DLD1 (cell line): ENCODE measurements around the gene DLEU7.

ENCODE experiments used
- in situ Hi-C: cut with HindIII; loops from 2 replicates; pipeline ENCODE4 v1.10.0; 2017; ENCODE audit warnings: low sequenced_read_pairs

DLEU7 gene

DNA sequence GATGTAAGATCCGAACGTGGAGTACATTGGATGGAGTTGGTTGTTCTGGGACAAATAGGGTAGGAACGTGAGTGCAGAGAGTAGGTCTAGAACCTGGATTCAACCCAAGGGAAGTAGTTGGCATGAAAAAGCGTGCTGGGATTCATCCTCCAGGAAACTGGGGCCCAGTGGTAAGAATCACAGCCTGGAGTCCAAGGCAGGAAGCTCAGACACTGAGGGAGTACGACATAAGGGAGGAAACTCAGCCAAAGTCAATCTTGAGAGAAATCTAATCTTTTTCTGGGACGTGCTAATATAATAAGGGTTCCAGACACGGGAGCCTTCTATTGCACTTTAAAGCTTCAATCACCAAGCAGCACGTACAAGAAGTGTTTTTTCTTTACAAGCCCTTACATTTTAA lies 46.4 kb downstream of the DLEU7 start:
- in situ Hi-C loops = loop anchor here (25.0 kb wide), 1 partner anchor 810 kb away; the partner anchor contains the start of gene TRIM13

GRCh38 chr13:50796463-50796862 lies 47.0 kb downstream of the DLEU7 start:
- in situ Hi-C loops = loop anchor here (25.0 kb wide), 1 partner anchor 809 kb away; the partner anchor contains the start of gene TRIM13

GRCh38 chr13:50794226-50794625 lies 49.3 kb downstream of the DLEU7 start:
- in situ Hi-C loops = loop anchor here (25.0 kb wide), 1 partner anchor 807 kb away; the partner anchor contains the start of gene TRIM13

DNA sequence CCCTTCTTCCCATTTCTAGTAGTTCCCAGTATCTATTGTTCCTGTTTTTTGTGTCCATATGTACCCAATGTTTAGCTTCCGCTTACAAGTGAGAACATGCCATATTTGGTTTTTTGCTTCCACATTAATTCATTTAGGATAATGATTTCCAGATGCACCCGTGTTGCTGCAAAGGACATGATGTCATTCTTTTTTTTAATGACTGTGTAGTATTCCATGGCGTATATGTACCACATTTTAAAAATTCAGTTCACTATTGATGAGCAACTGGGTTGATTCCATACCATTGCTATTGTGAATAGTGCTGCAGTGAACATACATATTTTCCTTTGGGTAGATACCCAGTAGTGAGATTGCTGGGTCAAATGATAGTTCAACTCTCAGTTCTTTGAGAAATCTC lies 50.5 kb downstream of the DLEU7 start:
- in situ Hi-C loops = loop anchor here (25.0 kb wide), 1 partner anchor 806 kb away; the partner anchor contains the start of gene TRIM13

DNA sequence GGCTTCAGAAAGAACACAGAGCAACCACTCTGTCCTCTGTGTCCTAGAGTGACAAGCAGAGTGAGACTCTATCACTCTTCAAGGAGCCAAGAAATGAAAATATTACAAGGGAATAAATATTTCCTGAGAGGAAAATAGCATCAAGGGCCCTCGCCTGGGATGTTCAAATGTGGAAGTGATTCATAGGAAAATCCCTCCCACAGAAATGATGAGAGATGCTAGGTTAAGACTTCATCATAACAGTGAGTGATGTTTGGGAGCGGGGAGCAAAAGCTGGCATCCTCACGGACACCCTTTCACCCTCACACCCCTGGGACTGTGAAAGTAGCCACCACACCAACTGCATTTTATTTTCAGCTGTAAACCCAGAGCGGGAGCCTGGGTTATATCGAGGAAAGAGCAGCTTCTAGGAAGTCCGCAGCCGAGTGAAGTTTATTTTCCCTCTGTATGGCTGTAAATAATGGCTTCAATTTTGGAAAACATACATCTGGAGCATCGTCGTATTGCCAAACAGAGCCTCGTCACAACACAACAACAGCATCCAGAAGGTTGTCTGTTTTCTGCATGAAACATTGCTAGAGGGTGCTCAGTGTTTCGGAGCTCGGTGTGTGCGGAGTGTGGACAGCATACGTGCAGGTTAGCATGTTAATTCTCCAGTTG lies 54.8 kb downstream of the DLEU7 start:
- in situ Hi-C loops = loop anchor here (25.0 kb wide), 1 partner anchor 801 kb away; the partner anchor contains the start of gene TRIM13

- in situ Hi-C loops = loop anchor here (25.0 kb wide), 1 partner anchor 800 kb away; the partner anchor contains the start of gene TRIM13
Measured at GRCh38 chr13:50787316-50788195, 55.9 kb downstream of the DLEU7 start.

GRCh38 chr13:50783717-50784290 lies 59.7 kb downstream of the DLEU7 start:
- in situ Hi-C loops = loop anchor here (25.0 kb wide), 1 partner anchor 797 kb away; the partner anchor contains the start of gene TRIM13

DNA sequence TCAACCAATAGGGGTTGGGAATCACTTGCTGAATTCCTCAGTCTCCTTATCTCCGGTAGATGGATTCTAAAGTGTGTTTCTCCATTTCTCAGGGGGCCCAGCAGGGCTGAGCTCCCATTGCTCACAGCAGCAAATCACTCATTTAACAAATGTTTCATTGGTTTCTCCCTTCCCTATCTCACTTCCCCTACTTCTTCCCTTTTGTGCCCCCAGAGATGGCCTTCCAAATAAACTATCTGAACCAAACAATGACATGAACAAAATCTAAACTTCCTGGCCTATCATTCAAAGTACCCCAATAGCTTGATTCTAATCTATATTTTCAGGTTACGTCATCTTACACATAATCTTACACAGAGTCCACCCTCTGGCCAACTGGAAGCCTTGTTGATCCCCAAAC lies 60.4 kb downstream of the DLEU7 start:
- in situ Hi-C loops = loop anchor here (25.0 kb wide), 1 partner anchor 796 kb away; the partner anchor contains the start of gene TRIM13

DNA sequence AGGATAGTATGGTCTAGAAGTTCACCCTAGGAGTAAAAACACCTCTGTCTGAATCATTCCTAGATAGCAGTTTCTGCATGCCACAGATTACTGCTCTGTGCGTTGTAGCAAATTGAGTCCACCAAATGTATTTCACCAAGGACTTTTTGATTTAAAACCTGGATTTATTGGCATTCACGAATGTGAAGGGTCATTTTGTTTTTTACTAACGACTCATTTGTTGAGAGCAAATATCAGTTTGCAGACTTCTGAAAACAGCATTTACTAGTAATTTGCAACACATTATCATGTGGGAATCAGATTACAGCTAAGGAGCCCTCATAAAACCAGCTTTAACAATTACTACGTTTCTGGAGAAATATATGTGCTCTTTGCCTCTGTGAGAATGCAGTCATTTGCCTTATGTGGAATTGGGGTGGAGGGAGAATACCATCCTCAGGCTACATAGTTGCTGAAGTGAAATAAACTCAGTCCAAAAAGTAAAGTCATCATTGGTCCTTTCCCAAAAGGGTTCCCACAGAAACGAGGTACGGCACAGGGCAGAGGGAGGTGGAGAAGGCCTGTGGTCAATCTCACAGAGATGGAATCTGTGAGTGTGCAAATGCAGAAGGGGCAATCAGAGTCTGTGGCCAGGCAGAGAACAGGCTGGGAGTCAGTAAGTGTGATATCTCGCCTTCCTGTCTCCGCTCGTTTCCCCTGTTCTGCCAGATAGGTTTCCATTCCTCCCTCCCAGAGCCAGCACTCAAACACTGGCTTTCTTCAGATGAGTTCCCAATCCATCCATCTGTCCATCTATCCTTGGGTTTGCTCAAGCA lies 63.1 kb downstream of the DLEU7 start:
- in situ Hi-C loops = loop anchor here (25.0 kb wide), 1 partner anchor 793 kb away; the partner anchor contains the start of gene TRIM13

DNA sequence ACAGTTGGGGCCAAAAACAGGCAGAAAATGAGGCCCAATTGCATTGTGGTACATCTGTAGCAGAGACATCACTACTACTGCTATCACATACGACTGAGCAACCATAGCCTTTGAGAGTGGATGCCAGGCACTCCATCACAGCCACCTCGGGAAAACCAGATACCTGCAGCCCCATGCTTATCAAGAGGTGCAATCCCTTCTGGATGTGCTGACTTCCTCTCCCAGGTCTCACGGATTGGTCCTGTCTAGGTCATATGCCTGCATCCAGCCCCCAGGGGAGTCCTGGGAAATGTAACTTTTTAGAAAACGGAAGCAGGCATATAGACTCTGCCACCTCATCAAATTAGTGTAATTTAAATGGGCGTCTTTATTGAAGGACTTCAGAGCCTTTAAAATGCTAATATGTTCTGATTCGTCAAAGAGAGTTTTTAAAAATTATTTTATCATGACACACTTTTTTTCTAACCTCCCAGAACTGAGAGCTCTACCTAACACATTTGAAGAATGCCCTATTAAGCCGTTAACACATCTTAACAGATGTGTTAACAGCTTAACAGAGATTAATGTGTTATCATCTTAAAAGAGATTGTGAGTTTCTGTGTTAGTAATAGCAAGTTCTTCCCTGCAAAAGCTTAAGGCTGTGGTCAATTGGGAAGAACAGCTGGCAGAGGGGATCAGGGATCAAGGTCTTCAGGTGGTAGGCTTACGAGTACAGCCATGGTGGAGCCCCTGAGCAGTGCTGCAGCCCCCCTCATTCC lies 63.9 kb downstream of the DLEU7 start:
- in situ Hi-C loops = loop anchor here (25.0 kb wide), 1 partner anchor 792 kb away; the partner anchor contains the start of gene TRIM13
